B cell (primary cell): Measurements from ENCODE around the gene TDRKH. TPM values are rescaled to one million over a fixed set of nuclear protein-coding genes. Genes with fewer than 3 reads are reported as not detected.

Experiments
- ATAC-seq: fragments of 200-7000 bp; cut with Tn5 transposase; one replicate; pipeline ENCODE4 v1.10.0; 2021; ENCODE audit warnings: low read depth, mild to moderate bottlenecking, moderate number of reproducible peaks, moderate library complexity
- CTCF ChIA-PET: fragments of 350-600 bp; sonication (Branson Sonifier 250); formaldehyde crosslinking; loops from one replicate; lab custom pipeline; 2021; ENCODE audit warnings: antibody characterized with exemption, inconsistent platforms; lab: Charles Lee
- POLR2A ChIA-PET: fragments of 350-600 bp; sonication (Branson Sonifier 250); formaldehyde crosslinking; loops from one replicate; lab custom pipeline; 2021; ENCODE audit warnings: antibody characterized with exemption; lab: Charles Lee
- DNase-seq: peaks from one replicate; pipeline ENCODE4 v3.0.0; 2013
- H2AFZ ChIP-seq: 2 replicates; pipeline ENCODE4 v1.6.1; 2012; ENCODE audit warnings: mild to moderate bottlenecking, low read depth, low read length; ENCODE audit not compliant: insufficient read depth, poor library complexity, severe bottlenecking
- H3K27ac ChIP-seq, 2 donors: 1 replicate in 1 of 2; 2 replicates in 1 of 2; pipeline ENCODE4 v1.5.1; 2012 to 2013; ENCODE audit warnings: low read length in 2 of 2, mild to moderate bottlenecking in 2 of 2, moderate library complexity in 1 of 2
- H3K27me3 ChIP-seq, 4 experiments: fragments of 200-600 bp in 1 of 4; sonication (generic) in 1 of 4; replicated peaks in 1 of 4; 1 replicate in 2 of 4; 2 replicates in 2 of 4; pipeline versions ENCODE4 v1.6.1 to v1.7.0; 2013 to 2016; ENCODE audit warnings: low read length in 3 of 4, mild to moderate bottlenecking in 2 of 4, mixed read lengths in 1 of 4, moderate library complexity in 1 of 4; ENCODE audit not compliant: insufficient read depth in 4 of 4, control insufficient read depth in 3 of 4; ENCODE audit errors: control extremely low read depth in 1 of 4
- H3K36me3 ChIP-seq, 2 experiments: replicated peaks in 1 of 2; 1 replicate in 1 of 2; 2 replicates in 1 of 2; pipeline versions ENCODE4 v1.6.1 to v1.7.1; 2013; ENCODE audit warnings: low read length in 1 of 2; ENCODE audit not compliant: insufficient read depth in 2 of 2, control insufficient read depth in 1 of 2; ENCODE audit errors: control extremely low read depth in 1 of 2, extremely low read depth in 1 of 2
- H3K4me1 ChIP-seq, 2 donors: fragments of 200-600 bp in 1 of 2; sonication (generic) in 1 of 2; 1 replicate in 1 of 2; 2 replicates in 1 of 2; pipeline versions ENCODE4 v1.5.1 to v1.6.1; 2013 to 2017; ENCODE audit warnings: low read length in 2 of 2; ENCODE audit not compliant: control insufficient read depth in 2 of 2, insufficient read depth in 2 of 2
- H3K4me2 ChIP-seq: replicated peaks from 2 replicates; pipeline ENCODE3; 2012; ENCODE audit warnings: mild to moderate bottlenecking, low read depth, low read length; ENCODE audit not compliant: poor library complexity, severe bottlenecking
- H3K4me3 ChIP-seq, 5 experiments: fragments of 200-600 bp in 1 of 5; sonication (generic) in 1 of 5; 1 replicate in 3 of 5; 2 replicates in 2 of 5; pipeline versions ENCODE4 v1.5.1 to v1.7.0; 2011 to 2016; ENCODE audit warnings: low read length in 4 of 5, mild to moderate bottlenecking in 4 of 5, low read depth in 2 of 5, control low read depth in 1 of 5, moderate library complexity in 1 of 5; ENCODE audit not compliant: insufficient read depth in 1 of 5; ENCODE audit errors: control extremely low read depth in 1 of 5, extremely low read depth in 1 of 5
- H3K79me2 ChIP-seq: fragments of 200-600 bp; sonication (generic); one replicate; pipeline ENCODE4 v1.6.0; 2016; ENCODE audit warnings: low read length; ENCODE audit not compliant: control insufficient read depth, insufficient read depth
- H3K9ac ChIP-seq: fragments of 200-600 bp; sonication (generic); 2 replicates; pipeline ENCODE4 v1.6.1; 2017; ENCODE audit warnings: mild to moderate bottlenecking, low read length, moderate library complexity
- H3K9me3 ChIP-seq, 3 donors: one replicate each; pipeline versions ENCODE4 v1.6.1 to v1.7.1; 2013; ENCODE audit warnings: low read length in 2 of 3; ENCODE audit not compliant: control insufficient read depth in 2 of 3, insufficient read depth in 1 of 3; ENCODE audit errors: control extremely low read depth in 1 of 3
- H4K20me1 ChIP-seq: 2 replicates; pipeline ENCODE4 v1.6.0; 2012; ENCODE audit warnings: mild to moderate bottlenecking, low read length; ENCODE audit not compliant: insufficient read depth, control insufficient read depth, poor library complexity, severe bottlenecking
- H3K27ac Mint-ChIP-seq: one replicate; pipeline ENCODE4 v1.8.0; 2021; ENCODE audit warnings: mixed read lengths
- H3K27me3 Mint-ChIP-seq: one replicate; pipeline ENCODE4 v1.8.0; 2021; ENCODE audit warnings: mixed read lengths
- H3K4me1 Mint-ChIP-seq: one replicate; pipeline ENCODE4 v1.8.0; 2021; ENCODE audit warnings: mixed read lengths
- H3K4me3 Mint-ChIP-seq: one replicate; pipeline ENCODE4 v1.8.0; 2021; ENCODE audit warnings: mixed read lengths
- H3K9me3 Mint-ChIP-seq: one replicate; pipeline ENCODE4 v1.8.0; 2022; ENCODE audit warnings: mixed read lengths; ENCODE audit not compliant: insufficient read depth
- EZH2 ChIP-seq: IDR thresholded peaks from 2 replicates; pipeline ENCODE4 v1.6.1; 2012; ENCODE audit warnings: borderline replicate concordance, low read depth, mild to moderate bottlenecking, moderate library complexity, low read length; ENCODE audit not compliant: insufficient read depth, poor library complexity, severe bottlenecking
- WGBS: methylation state at CpG from one replicate; pipeline ENCODE4 v1.1.5; 2013; ENCODE audit warnings: missing lambda C conversion rate; ENCODE audit not compliant: insufficient coverage; 5-methylcytosine and 5-hydroxymethylcytosine counted together
- intact Hi-C: fragments of 100-400 bp; cut with micrococcal nuclease; formaldehyde crosslinking; loops from one replicate; pipeline ENCODE4 v1.10.0; 2022
- polyA plus RNA-seq: library from polyadenylated mRNA; depleted of rRNA; stranded (reverse); fragments of >200 nt; gene quantifications from 2 replicates; pipeline ENCODE4 v1.2.3, GENCODE V29; 2012
- total RNA-seq, 2 donors: library from RNA; stranded (reverse); fragments of 120-200 nt in 1 of 2; gene quantifications; 1 replicate in 1 of 2; 2 replicates in 1 of 2; pipeline versions ENCODE4 v1.2.3 to v1.2.4, GENCODE V29; 2013 to 2022
- TF ChIP-seq, protein P1 (sequence below): fragments of 200-600 bp; IDR thresholded peaks from one replicate; pipeline ENCODE4 v1.8.0; 2022; ENCODE audit warnings: antibody characterized with exemption, mild to moderate bottlenecking

The TDRKH gene
- total and polyA plus RNA-seq, 2 donors (not counting 1 experiment from before 2014, with no cell fraction given) = 2.0 to 13.3 TPM

- Mint-ChIP-seq H3K27me3 (peaks cover 13% of the 10 kb centered on the region), H3K4me3 (no peak overlapping the region), H3K4me1 (peaks cover 9% of the 10 kb centered on the region), H3K27ac (no peak overlapping the region), H3K9me3 (no peaks in the 10 kb centered on the region)
- TF ChIP-seq, protein P1, sequence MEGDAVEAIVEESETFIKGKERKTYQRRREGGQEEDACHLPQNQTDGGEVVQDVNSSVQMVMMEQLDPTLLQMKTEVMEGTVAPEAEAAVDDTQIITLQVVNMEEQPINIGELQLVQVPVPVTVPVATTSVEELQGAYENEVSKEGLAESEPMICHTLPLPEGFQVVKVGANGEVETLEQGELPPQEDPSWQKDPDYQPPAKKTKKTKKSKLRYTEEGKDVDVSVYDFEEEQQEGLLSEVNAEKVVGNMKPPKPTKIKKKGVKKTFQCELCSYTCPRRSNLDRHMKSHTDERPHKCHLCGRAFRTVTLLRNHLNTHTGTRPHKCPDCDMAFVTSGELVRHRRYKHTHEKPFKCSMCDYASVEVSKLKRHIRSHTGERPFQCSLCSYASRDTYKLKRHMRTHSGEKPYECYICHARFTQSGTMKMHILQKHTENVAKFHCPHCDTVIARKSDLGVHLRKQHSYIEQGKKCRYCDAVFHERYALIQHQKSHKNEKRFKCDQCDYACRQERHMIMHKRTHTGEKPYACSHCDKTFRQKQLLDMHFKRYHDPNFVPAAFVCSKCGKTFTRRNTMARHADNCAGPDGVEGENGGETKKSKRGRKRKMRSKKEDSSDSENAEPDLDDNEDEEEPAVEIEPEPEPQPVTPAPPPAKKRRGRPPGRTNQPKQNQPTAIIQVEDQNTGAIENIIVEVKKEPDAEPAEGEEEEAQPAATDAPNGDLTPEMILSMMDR = no peak
- TF ChIP-seq EZH2 = no peak
- ATAC-seq = no peak
- Histone ChIP-seq H3K79me2 (no peaks in the 10 kb centered on the region), H2AFZ (no peak overlapping the region), H3K4me1 (peaks cover 6 to 9% of the 10 kb centered on the region in 2 donors), H3K9me3 (no peaks in the 10 kb centered on the region), H3K36me3 (no peaks in the 10 kb centered on the region), H3K9ac (no peak overlapping the region), H3K27me3 (no peaks in the 10 kb centered on the region), H3K27ac (no peak overlapping the region), H3K4me2 (no peak overlapping the region), H3K4me3 (no peak overlapping the region), H4K20me1 (no peaks in the 10 kb centered on the region)
- 96% methylated on average over 5 of the region's 5 CpGs for WGBS
- ChIA-PET CTCF (interaction anchor here (1.1 to 1.4 kb wide), 2 partner anchors 30 to 213 kb away, joined by 4 read pairs; no protein-coding TSS in a partner anchor), POLR2A (no interaction called here)
- no peak for DNase-seq
- intact Hi-C loops = no loop called here
Measured at GRCh38 chr1:151807131-151807530, 16.8 kb upstream of the TDRKH start.

GRCh38 chr1:151806170-151806569, 15.9 kb upstream of the TDRKH start:
- intact Hi-C loops = no loop called here
- DNase-seq (no peak), ATAC-seq (no peak)
- H2AFZ ChIP-seq = no peak overlapping the region
- POLR2A ChIA-PET = no interaction called here
- no peak overlapping the region for H3K4me2 ChIP-seq
- H3K9me3 ChIP-seq = no peaks in the 10 kb centered on the region
- H3K27ac ChIP-seq = no peak overlapping the region
- TF ChIP-seq, protein P1 = no peak
- no peak for TF ChIP-seq EZH2
- H3K4me1 Mint-ChIP-seq = peaks cover 9% of the 10 kb centered on the region
- WGBS = 40% methylated on average over 1 of the region's 7 CpGs
- CTCF ChIA-PET = no interaction called here
- no peak overlapping the region for H3K27ac Mint-ChIP-seq
- no peaks in the 10 kb centered on the region for H3K36me3 ChIP-seq
- no peaks in the 10 kb centered on the region for H3K9me3 Mint-ChIP-seq
- H3K79me2 ChIP-seq = no peaks in the 10 kb centered on the region
- H3K4me3 ChIP-seq = no peak overlapping the region
- peaks cover 6 to 9% of the 10 kb centered on the region in 2 donors for H3K4me1 ChIP-seq
- H3K27me3 Mint-ChIP-seq = peaks cover 13% of the 10 kb centered on the region
- no peaks in the 10 kb centered on the region for H4K20me1 ChIP-seq
- peaks cover 0 to 6% (median 0%) of the 10 kb centered on the region in 4 experiments for H3K27me3 ChIP-seq
- H3K4me3 Mint-ChIP-seq = no peak overlapping the region
- H3K9ac ChIP-seq = no peak overlapping the region
